Activated T-helper 1 cell treated with anti-CD3 and anti-CD28 coated beads, Interleukin-2, amount 50 U/mL, for 16 hours (primary cell): ENCODE data around the gene AGPS.

Source experiments
- DNase-seq, 2 donors: peaks; one replicate each; pipeline ENCODE4 v3.0.0-alpha.2; 2020; ENCODE audit warnings: low read depth in 1 of 2, low spot score in 1 of 2

The AGPS gene

GRCh38 chr2:177582000-177582399 lies 189.4 kb downstream of the AGPS start:
- DNase-seq: no peak

- DNase-seq: no peak
These were observed 191.6 kb downstream of the AGPS start for GRCh38 chr2:177584030-177584692.

GRCh38 chr2:177585234-177585863 lies 192.8 kb downstream of the AGPS start:
- no peak for DNase-seq

GRCh38 chr2:177586154-177586553 lies 193.6 kb downstream of the AGPS start:
- DNase-seq: no peak

- DNase-seq: no peak
These were observed 194.8 kb downstream of the AGPS start for GRCh38 chr2:177587371-177587770.

- DNase-seq: no peak
These were observed 196.1 kb downstream of the AGPS start for GRCh38 chr2:177588671-177589070.

GRCh38 chr2:177589186-177589585 lies 196.6 kb downstream of the AGPS start:
- no peak for DNase-seq

- no peak for DNase-seq
These were observed 199.8 kb downstream of the AGPS start for GRCh38 chr2:177592397-177592796.

GRCh38 chr2:177592945-177593344 lies 200.4 kb downstream of the AGPS start:
- DNase-seq: no peak

- DNase-seq: no peak
These were observed 200.8 kb downstream of the AGPS start for GRCh38 chr2:177593402-177593801.
